Mesendoderm (in vitro differentiated cells): Measurements from ENCODE around the gene MAP3K20.
"Not testable (repeated sequence)": the region's sequence is repeated elsewhere in the genome, so short reads cannot be mapped to it uniquely, and the experiment has no call there.

Experiments
- DNase-seq: peaks from one replicate; pipeline ENCODE4 v3.0.0; 2013
- H2AK5ac ChIP-seq: 2 replicates; pipeline ENCODE4 v1.6.1; 2013; ENCODE audit warnings: low read length, inconsistent platforms
- H2BK120ac ChIP-seq: 2 replicates; pipeline ENCODE4 v1.6.1; 2013; ENCODE audit warnings: low read depth, mild to moderate bottlenecking, low read length, moderate library complexity, mixed read lengths
- H2BK15ac ChIP-seq: replicated peaks from 2 replicates; pipeline ENCODE4 v1.6.1; 2013; ENCODE audit warnings: low read depth, mild to moderate bottlenecking, moderate library complexity
- H2BK5ac ChIP-seq: 2 replicates; pipeline ENCODE4 v1.6.1; 2013; ENCODE audit warnings: low read length, inconsistent platforms
- H3K18ac ChIP-seq: 2 replicates; pipeline ENCODE4 v1.6.1; 2013; ENCODE audit warnings: mild to moderate bottlenecking, low read length, mixed read lengths
- H3K23ac ChIP-seq: one replicate; pipeline ENCODE4 v1.6.1; 2013; ENCODE audit warnings: low read length
- H3K27ac ChIP-seq: 2 replicates; pipeline ENCODE4 v1.5.1; 2013; ENCODE audit warnings: low read depth, mild to moderate bottlenecking, inconsistent platforms, low read length, moderate library complexity
- H3K27me3 ChIP-seq: 2 replicates; pipeline ENCODE4 v1.6.1; 2013; ENCODE audit warnings: low read length, control low read depth, mild to moderate bottlenecking, inconsistent platforms; ENCODE audit not compliant: insufficient read depth, poor library complexity
- H3K36me3 ChIP-seq: 2 replicates; pipeline ENCODE4 v1.6.1; 2013; ENCODE audit warnings: low read length, inconsistent platforms; ENCODE audit not compliant: control insufficient read depth, insufficient read depth
- H3K4ac ChIP-seq: one replicate; pipeline ENCODE4 v1.6.1; 2013; ENCODE audit warnings: low read depth, mild to moderate bottlenecking, low read length, moderate library complexity
- H3K4me1 ChIP-seq: 2 replicates; pipeline ENCODE4 v1.6.1; 2013; ENCODE audit warnings: low read depth, low read length, inconsistent platforms; ENCODE audit not compliant: control insufficient read depth
- H3K4me2 ChIP-seq: 2 replicates; pipeline ENCODE4 v1.6.1; 2013; ENCODE audit warnings: low read length
- H3K4me3 ChIP-seq: 2 replicates; pipeline ENCODE4 v1.5.1; 2013; ENCODE audit warnings: mild to moderate bottlenecking, low read length
- H3K56ac ChIP-seq: one replicate; pipeline ENCODE4 v1.6.1; 2013; ENCODE audit warnings: low read length
- H3K79me1 ChIP-seq: 2 replicates; pipeline ENCODE4 v1.6.1; 2013; ENCODE audit warnings: low read length, inconsistent platforms
- H3K79me2 ChIP-seq: 2 replicates; pipeline ENCODE4 v1.6.1; 2013; ENCODE audit warnings: mild to moderate bottlenecking, low read length; ENCODE audit not compliant: control insufficient read depth, insufficient read depth
- H3K9ac ChIP-seq: 2 replicates; pipeline ENCODE4 v1.6.1; 2013; ENCODE audit warnings: low read length, inconsistent platforms
- H4K5ac ChIP-seq: one replicate; pipeline ENCODE4 v1.6.1; 2013; ENCODE audit warnings: low read length
- H4K8ac ChIP-seq: one replicate; pipeline ENCODE4 v1.6.1; 2013; ENCODE audit warnings: low read depth, mild to moderate bottlenecking, control low read depth, low read length, moderate library complexity
- WGBS: extraction: QIAGEN DNeasy Blood & Tissue Kit; methylation state at CpG from one replicate; pipeline ENCODE4 v1.1.7; 2013; ENCODE audit warnings: low lambda C conversion rate, missing lambda C conversion rate; ENCODE audit not compliant: insufficient coverage; ENCODE audit errors: extremely low coverage; 5-methylcytosine and 5-hydroxymethylcytosine counted together

The MAP3K20 gene

GRCh38 chr2:173262356-173262755, 186.7 kb downstream of the MAP3K20 start:
- not testable (repeated sequence) for H3K23ac ChIP-seq, H3K4me2 ChIP-seq, H2BK5ac ChIP-seq, H3K27ac ChIP-seq, H3K56ac ChIP-seq, H3K18ac ChIP-seq, H3K9ac ChIP-seq, H2BK15ac ChIP-seq, H3K27me3 ChIP-seq, H3K79me2 ChIP-seq, H2BK120ac ChIP-seq, H3K79me1 ChIP-seq, H3K4me3 ChIP-seq, H3K4me1 ChIP-seq, H3K36me3 ChIP-seq, H2AK5ac ChIP-seq, H3K4ac ChIP-seq, H4K5ac ChIP-seq, DNase-seq, H4K8ac ChIP-seq
- WGBS, result no CpG with 5 or more reads among the region's 5 CpGs

GRCh38 chr2:173264151-173264550, 188.5 kb downstream of the MAP3K20 start:
- Histone ChIP-seq H3K56ac (no peak overlapping the region), H3K4me2 (no peak overlapping the region), H4K5ac (no peak overlapping the region), H4K8ac (no peak overlapping the region), H2AK5ac (no peak overlapping the region), H3K23ac (no peak overlapping the region), H2BK15ac (no peak overlapping the region), H2BK5ac (no peak overlapping the region), H3K4ac (no peak overlapping the region), H3K79me2 (no peaks in the 10 kb centered on the region), H3K79me1 (no peaks in the 10 kb centered on the region), H3K9ac (no peak overlapping the region), H3K27me3 (no peaks in the 10 kb centered on the region), H3K36me3 (no peaks in the 10 kb centered on the region), H3K4me1 (peaks cover 9% of the 10 kb centered on the region), H3K18ac (no peak overlapping the region), H2BK120ac (no peak overlapping the region), H3K27ac (no peak overlapping the region), H3K4me3 (no peak overlapping the region)
- no peak for DNase-seq
- no CpG with 5 or more reads among the region's 4 CpGs for WGBS

GRCh38 chr2:173264603-173265366, 189.1 kb downstream of the MAP3K20 start:
- peaks cover 9% of the 10 kb centered on the region for H3K4me1 ChIP-seq
- H3K79me1 ChIP-seq, result no peaks in the 10 kb centered on the region
- H3K56ac ChIP-seq, result peak overlapping the region; percentile 25
- H2BK120ac ChIP-seq, result no peak overlapping the region
- WGBS, result no CpG with 5 or more reads among the region's 14 CpGs
- no peak overlapping the region for H3K18ac ChIP-seq
- H2AK5ac ChIP-seq, result no peak overlapping the region
- H3K4ac ChIP-seq, result no peak overlapping the region
- H3K9ac ChIP-seq, result no peak overlapping the region
- no peaks in the 10 kb centered on the region for H3K36me3 ChIP-seq
- H3K27me3 ChIP-seq, result no peaks in the 10 kb centered on the region
- no peak overlapping the region for H3K23ac ChIP-seq
- no peak overlapping the region for H4K5ac ChIP-seq
- no peak overlapping the region for H3K27ac ChIP-seq
- DNase-seq, result peak; percentile 52
- no peak overlapping the region for H2BK5ac ChIP-seq
- no peak overlapping the region for H3K4me2 ChIP-seq
- no peaks in the 10 kb centered on the region for H3K79me2 ChIP-seq
- H2BK15ac ChIP-seq, result no peak overlapping the region
- no peak overlapping the region for H3K4me3 ChIP-seq
- H4K8ac ChIP-seq, result no peak overlapping the region

- H2BK5ac ChIP-seq, result no peak overlapping the region
- H3K36me3 ChIP-seq, result no peaks in the 10 kb centered on the region
- no peak overlapping the region for H3K9ac ChIP-seq
- H3K56ac ChIP-seq, result no peak overlapping the region
- no peak overlapping the region for H3K27ac ChIP-seq
- no peak overlapping the region for H3K4ac ChIP-seq
- no peak for DNase-seq
- no peaks in the 10 kb centered on the region for H3K79me1 ChIP-seq
- peaks cover 4% of the 10 kb centered on the region for H3K4me1 ChIP-seq
- H3K4me3 ChIP-seq, result no peak overlapping the region
- H3K79me2 ChIP-seq, result no peaks in the 10 kb centered on the region
- H4K8ac ChIP-seq, result no peak overlapping the region
- H3K4me2 ChIP-seq, result no peak overlapping the region
- H2BK120ac ChIP-seq, result no peak overlapping the region
- no CpG with 5 or more reads among the region's 2 CpGs for WGBS
- no peaks in the 10 kb centered on the region for H3K27me3 ChIP-seq
- no peak overlapping the region for H2BK15ac ChIP-seq
- no peak overlapping the region for H4K5ac ChIP-seq
- no peak overlapping the region for H3K18ac ChIP-seq
- H3K23ac ChIP-seq, result no peak overlapping the region
- no peak overlapping the region for H2AK5ac ChIP-seq
These were observed 195.5 kb downstream of the MAP3K20 start for GRCh38 chr2:173271135-173271534.

GRCh38 chr2:173271825-173272224, 196.2 kb downstream of the MAP3K20 start:
- Histone ChIP-seq H3K56ac (no peak overlapping the region), H2AK5ac (no peak overlapping the region), H3K79me2 (no peaks in the 10 kb centered on the region), H2BK15ac (no peak overlapping the region), H3K4me3 (no peak overlapping the region), H3K18ac (no peak overlapping the region), H3K4me2 (no peak overlapping the region), H3K4me1 (peaks cover 4% of the 10 kb centered on the region), H3K23ac (no peak overlapping the region), H3K27me3 (no peaks in the 10 kb centered on the region), H2BK120ac (no peak overlapping the region), H3K36me3 (no peaks in the 10 kb centered on the region), H3K27ac (no peak overlapping the region), H3K9ac (no peak overlapping the region), H3K4ac (no peak overlapping the region), H4K5ac (no peak overlapping the region), H3K79me1 (no peaks in the 10 kb centered on the region), H4K8ac (no peak overlapping the region), H2BK5ac (no peak overlapping the region)
- WGBS, result no CpG with 5 or more reads among the region's 5 CpGs
- DNase-seq, result peak; percentile 32

GRCh38 chr2:173272849-173273248, 197.2 kb downstream of the MAP3K20 start:
- no peak overlapping the region for H3K18ac ChIP-seq
- DNase-seq, result no peak
- no peak overlapping the region for H3K27ac ChIP-seq

More at GRCh38 chr2:173272849-173273248, 197.2 kb downstream of the MAP3K20 start:
- H3K9ac ChIP-seq, result no peak overlapping the region
- no peak overlapping the region for H4K8ac ChIP-seq
- H3K79me1 ChIP-seq, result no peaks in the 10 kb centered on the region
- H3K36me3 ChIP-seq, result no peaks in the 10 kb centered on the region
- H3K4me2 ChIP-seq, result no peak overlapping the region
- no peak overlapping the region for H3K4ac ChIP-seq
- no peak overlapping the region for H2BK5ac ChIP-seq
- no peak overlapping the region for H4K5ac ChIP-seq
- H2BK15ac ChIP-seq, result no peak overlapping the region
- no peaks in the 10 kb centered on the region for H3K27me3 ChIP-seq
- no peaks in the 10 kb centered on the region for H3K79me2 ChIP-seq
- no peak overlapping the region for H2AK5ac ChIP-seq
- H3K4me3 ChIP-seq, result no peak overlapping the region
- WGBS, result no CpG with 5 or more reads among the region's 3 CpGs
- H2BK120ac ChIP-seq, result no peak overlapping the region
- H3K23ac ChIP-seq, result no peak overlapping the region
- H3K4me1 ChIP-seq, result peaks cover 4% of the 10 kb centered on the region
- H3K56ac ChIP-seq, result no peak overlapping the region
